HepG2 (cell line): Measurements from ENCODE around the gene AUTS2. TPM values are rescaled to one million over a fixed set of nuclear protein-coding genes. Genes with fewer than 3 reads are reported as not detected.

Experiments
- ATAC-seq: fragments of 200-7000 bp; cut with Tn5 transposase; 3 replicates; pipeline ENCODE4 v1.9.1; 2020; ENCODE audit warnings: mild to moderate bottlenecking, moderate library complexity
- BruUV-seq: library from RNA; stranded (reverse); fragments of 400-500 nt; replicated peaks from 2 replicates; lab custom pipeline; 2021; lab: Mats Ljungman, UMichigan
- CTCF ChIA-PET: fragments of 300-600 bp; formaldehyde crosslinking; extraction: SDS; loops from one replicate; lab custom pipeline; 2021; ENCODE audit warnings: low total read pairs, inconsistent platforms, low intra/inter-chr PET ratio; lab: Yijun Ruan, JAX
- POLR2A ChIA-PET: fragments of 350-600 bp; sonication (Branson Sonifier 250); formaldehyde crosslinking; loops from one replicate; lab custom pipeline; 2020; ENCODE audit warnings: antibody characterized with exemption, inconsistent platforms; lab: Yijun Ruan, JAX
- DNase-seq: peaks from one replicate; pipeline ENCODE4 v3.0.0-alpha.2; 2015; ENCODE audit warnings: low spot score
- FAIRE-seq: peaks from 3 replicates; lab custom pipeline; 2011; peaks lifted over from hg19 to GRCh38; lab: Jason Lieb, UNC
- H2AFZ ChIP-seq: one replicate; pipeline ENCODE4 v1.6.1; 2011; ENCODE audit warnings: low read length, inconsistent platforms
- H3K27ac ChIP-seq: fragments of 300-600 bp; 3 replicates; pipeline ENCODE4 v1.8.0; 2011; ENCODE audit warnings: mixed run types, mild to moderate bottlenecking, mixed read lengths, low read length, inconsistent platforms; ENCODE audit not compliant: insufficient read depth; ENCODE audit errors: extremely low read length
- H3K27me3 ChIP-seq, 2 experiments: fragments of 200-600 bp in 1 of 2; 2 replicates in 1 of 2; 3 replicates in 1 of 2; pipeline versions ENCODE4 v1.6.0 to v1.8.0; 2011; ENCODE audit warnings: low read length in 2 of 2, mild to moderate bottlenecking in 2 of 2, moderate library complexity in 2 of 2, inconsistent platforms in 1 of 2; ENCODE audit not compliant: insufficient read depth in 2 of 2, control insufficient read depth in 1 of 2
- H3K36me3 ChIP-seq, 2 experiments: fragments of 200-600 bp in 1 of 2; replicated peaks in 1 of 2; 2 replicates in 1 of 2; 3 replicates in 1 of 2; pipeline versions ENCODE4 v1.5.1 to v1.8.0; 2011; ENCODE audit warnings: low read length in 2 of 2, inconsistent platforms in 1 of 2; ENCODE audit not compliant: insufficient read depth in 2 of 2, control insufficient read depth in 1 of 2
- H3K4me1 ChIP-seq: 2 replicates; pipeline ENCODE4 v1.5.1; 2012; ENCODE audit warnings: low read length, inconsistent platforms; ENCODE audit not compliant: insufficient read depth
- H3K4me2 ChIP-seq: 2 replicates; pipeline ENCODE4 v1.6.0; 2011; ENCODE audit warnings: low read depth, low read length, inconsistent platforms
- H3K4me3 ChIP-seq, 3 experiments: fragments of 200-600 bp in 1 of 3; sonication (generic), shearing (Covaris generic) in 1 of 3; replicated peaks in 1 of 3; 2 replicates each; pipeline ENCODE4 v1.5.1; 2011 to 2016; ENCODE audit warnings: low read length in 3 of 3, inconsistent platforms in 2 of 3, low read depth in 2 of 3, mild to moderate bottlenecking in 2 of 3, control low read depth in 1 of 3, mixed read lengths in 1 of 3; ENCODE audit not compliant: insufficient read depth in 1 of 3
- H3K79me2 ChIP-seq: one replicate; pipeline ENCODE4 v1.6.1; 2011; ENCODE audit warnings: low read length, inconsistent platforms; ENCODE audit not compliant: insufficient read depth
- H3K9ac ChIP-seq: 2 replicates; pipeline ENCODE4 v1.6.0; 2011; ENCODE audit warnings: mild to moderate bottlenecking, low read depth, low read length, inconsistent platforms; ENCODE audit not compliant: insufficient read depth
- H3K9me3 ChIP-seq: 2 replicates; pipeline ENCODE4 v1.5.1; 2012; ENCODE audit warnings: mild to moderate bottlenecking, low read length
- H4K20me1 ChIP-seq: 2 replicates; pipeline ENCODE4 v1.6.0; 2011; ENCODE audit warnings: inconsistent platforms, mild to moderate bottlenecking, low read length, moderate library complexity; ENCODE audit not compliant: insufficient read depth
- ETV5 ChIP-seq: IDR thresholded peaks from 2 replicates; pipeline ENCODE4 v1.6.1; 2018; ENCODE audit warnings: missing biosample characterization, missing genetic modification reagents, inconsistent platforms, borderline replicate concordance
- GATA4 ChIP-seq: sonication (generic); IDR thresholded peaks from 2 replicates; pipeline ENCODE4 v1.6.1; 2016; ENCODE audit warnings: antibody characterized with exemption, low read depth, borderline replicate concordance
- SETDB1 ChIP-seq: sonication (generic); formaldehyde crosslinking; IDR thresholded peaks from 2 replicates; pipeline ENCODE4 v1.5.1; 2020; ENCODE audit warnings: missing genetic modification reagents, mild to moderate bottlenecking, borderline replicate concordance
- YY1 ChIP-seq: IDR thresholded peaks from 2 replicates; pipeline ENCODE4 v1.6.1; 2011; ENCODE audit warnings: low read length, low read depth, moderate library complexity, mild to moderate bottlenecking; ENCODE audit not compliant: insufficient read depth, insufficient replicate concordance
- ZBED4 ChIP-seq: sonication (generic); formaldehyde crosslinking; IDR thresholded peaks from 2 replicates; pipeline ENCODE4 v1.4.0; 2020; ENCODE audit warnings: missing genetic modification reagents, borderline replicate concordance
- ZEB1 ChIP-seq: IDR thresholded peaks from 2 replicates; pipeline ENCODE4 v1.6.1; 2012; ENCODE audit warnings: mild to moderate bottlenecking, low read depth, inconsistent platforms; ENCODE audit not compliant: insufficient replicate concordance
- ZIK1 ChIP-seq: sonication (generic); formaldehyde crosslinking; IDR thresholded peaks from 2 replicates; pipeline ENCODE4 v1.5.0; 2020; ENCODE audit warnings: mild to moderate bottlenecking, low read depth, missing genetic modification reagents, borderline replicate concordance
- ZNF383 ChIP-seq: sonication (generic); formaldehyde crosslinking; IDR thresholded peaks from 2 replicates; pipeline ENCODE4 v1.4.0; 2020; ENCODE audit warnings: missing genetic modification reagents, mild to moderate bottlenecking, borderline replicate concordance
- ZNF564 ChIP-seq: sonication (generic); formaldehyde crosslinking; IDR thresholded peaks from 2 replicates; pipeline ENCODE4 v1.8.1; 2023; ENCODE audit warnings: mild to moderate bottlenecking, missing genetic modification reagents
- ZSCAN20 ChIP-seq: sonication (generic); formaldehyde crosslinking; IDR thresholded peaks from 2 replicates; pipeline ENCODE4 v1.4.0; 2020; ENCODE audit warnings: missing genetic modification reagents, mild to moderate bottlenecking, borderline replicate concordance
- WGBS: methylation state at CpG from one replicate; pipeline ENCODE4 v1.1.6; 2017; ENCODE audit warnings: low lambda C conversion rate; 5-methylcytosine and 5-hydroxymethylcytosine counted together
- in situ Hi-C: cut with HindIII; loops from 2 replicates; pipeline ENCODE4 v1.10.0; 2017; ENCODE audit warnings: low pct_unique_long_range_greater_than_20kb; ENCODE audit not compliant: extremely low pct_ligation_motif_present
- intact Hi-C: fragments of 100-400 bp; cut with micrococcal nuclease; formaldehyde crosslinking; loops from one replicate; pipeline ENCODE4 v1.10.0; 2022; ENCODE audit not compliant: unreplicated experiment
- polyA plus RNA-seq, 8 experiments: library from polyadenylated mRNA; depleted of rRNA in 3 of 8; stranded (reverse) in 7 of 8; unstranded in 1 of 8; fragments of >200 nt; fragmentation: Illumina TruSeq in 4 of 8; extraction: Trizol in 4 of 8; gene quantifications; 2 replicates each; pipeline versions ENCODE4 v1.2.1 to v1.2.3, GENCODE V29; 2011 to 2016; ENCODE audit warnings: low read depth in 4 of 8, missing spikeins in 1 of 8, mixed read lengths in 1 of 8; ENCODE audit not compliant: insufficient read depth in 1 of 8
- total RNA-seq, 5 experiments: library from RNA; depleted of rRNA; stranded (reverse); fragments of >200 nt; fragmentation: Illumina TruSeq; extraction: Trizol; gene quantifications; 2 replicates each; pipeline ENCODE4 v1.2.3, GENCODE V29; 2016; ENCODE audit warnings: low read depth in 1 of 5
- TF ChIP-seq, protein P1 (sequence below): IDR thresholded peaks from 2 replicates; pipeline ENCODE4 v1.6.1; 2016
- TF ChIP-seq, protein P2 (sequence below): sonication (generic); formaldehyde crosslinking; IDR thresholded peaks from 2 replicates; pipeline ENCODE4 v1.8.0; 2022; ENCODE audit warnings: missing genetic modification reagents, mild to moderate bottlenecking, borderline replicate concordance
- TF ChIP-seq, protein P3 (sequence below): sonication (generic); formaldehyde crosslinking; IDR thresholded peaks from 2 replicates; pipeline ENCODE4 v1.4.0; 2020; ENCODE audit warnings: missing genetic modification reagents
- TF ChIP-seq, protein P4 (sequence below): sonication (generic); formaldehyde crosslinking; IDR thresholded peaks from 2 replicates; pipeline ENCODE4 v1.4.0; 2020; ENCODE audit warnings: mild to moderate bottlenecking, missing genetic modification reagents

Gene AUTS2
- total and polyA plus RNA-seq, 2 of the 13 experiments (the other 11 are each of a cell fraction or from before 2014, with no cell fraction given): 0.38 TPM; not detected in 1

GRCh38 chr7:70432567-70433001 is 834.3 kb downstream of the AUTS2 start:
- Histone ChIP-seq H3K27ac (no peak overlapping the region), H3K79me2 (no peaks in the 10 kb centered on the region), H3K4me2 (no peak overlapping the region), H3K9ac (no peak overlapping the region), H3K9me3 (no peaks in the 10 kb centered on the region), H2AFZ (no peak overlapping the region), H4K20me1 (no peaks in the 10 kb centered on the region), H3K36me3 (no peaks in the 10 kb centered on the region), H3K27me3 (0 out of 5 replicates have a peak, but pooled peaks cover 0 to 1% of the 10 kb centered on the region in 2 experiments), H3K4me3 (no peak overlapping the region), H3K4me1 (no peaks in the 10 kb centered on the region)
- ATAC-seq: no peak
- intact Hi-C loops (no loop called here), in situ Hi-C loops (no loop called here)
- FAIRE-seq: no peak
- BruUV-seq: no TSS peak
- DNase-seq: no peak
- ChIA-PET CTCF (no interaction called here), POLR2A (no interaction called here)
- WGBS: 40% methylated on average over 7 of the region's 12 CpGs
- TF ChIP-seq YY1 (no peak), SETDB1 (CRISPR knock-in tag) (no peak), ZSCAN20 (CRISPR knock-in tag) (no peak), ETV5 (no peak), ZBED4 (CRISPR knock-in tag) (no peak), ZIK1 (CRISPR knock-in tag) (no peak), ZNF383 (CRISPR knock-in tag) (no peak), GATA4 (no peak), ZNF564 (CRISPR knock-in tag) (no peak), ZEB1 (no peak)
- TF ChIP-seq, protein P1, sequence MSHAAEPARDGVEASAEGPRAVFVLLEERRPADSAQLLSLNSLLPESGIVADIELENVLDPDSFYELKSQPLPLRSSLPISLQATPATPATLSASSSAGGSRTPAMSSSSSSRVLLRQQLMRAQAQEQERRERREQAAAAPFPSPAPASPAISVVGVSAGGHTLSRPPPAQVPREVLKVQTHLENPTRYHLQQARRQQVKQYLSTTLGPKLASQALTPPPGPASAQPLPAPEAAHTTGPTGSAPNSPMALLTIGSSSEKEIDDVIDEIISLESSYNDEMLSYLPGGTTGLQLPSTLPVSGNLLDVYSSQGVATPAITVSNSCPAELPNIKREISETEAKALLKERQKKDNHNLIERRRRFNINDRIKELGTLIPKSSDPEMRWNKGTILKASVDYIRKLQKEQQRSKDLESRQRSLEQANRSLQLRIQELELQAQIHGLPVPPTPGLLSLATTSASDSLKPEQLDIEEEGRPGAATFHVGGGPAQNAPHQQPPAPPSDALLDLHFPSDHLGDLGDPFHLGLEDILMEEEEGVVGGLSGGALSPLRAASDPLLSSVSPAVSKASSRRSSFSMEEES (CRISPR knock-in tag): no peak
- TF ChIP-seq, protein P2, sequence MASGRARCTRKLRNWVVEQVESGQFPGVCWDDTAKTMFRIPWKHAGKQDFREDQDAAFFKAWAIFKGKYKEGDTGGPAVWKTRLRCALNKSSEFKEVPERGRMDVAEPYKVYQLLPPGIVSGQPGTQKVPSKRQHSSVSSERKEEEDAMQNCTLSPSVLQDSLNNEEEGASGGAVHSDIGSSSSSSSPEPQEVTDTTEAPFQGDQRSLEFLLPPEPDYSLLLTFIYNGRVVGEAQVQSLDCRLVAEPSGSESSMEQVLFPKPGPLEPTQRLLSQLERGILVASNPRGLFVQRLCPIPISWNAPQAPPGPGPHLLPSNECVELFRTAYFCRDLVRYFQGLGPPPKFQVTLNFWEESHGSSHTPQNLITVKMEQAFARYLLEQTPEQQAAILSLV (CRISPR knock-in tag): no peak
- TF ChIP-seq, protein P3, sequence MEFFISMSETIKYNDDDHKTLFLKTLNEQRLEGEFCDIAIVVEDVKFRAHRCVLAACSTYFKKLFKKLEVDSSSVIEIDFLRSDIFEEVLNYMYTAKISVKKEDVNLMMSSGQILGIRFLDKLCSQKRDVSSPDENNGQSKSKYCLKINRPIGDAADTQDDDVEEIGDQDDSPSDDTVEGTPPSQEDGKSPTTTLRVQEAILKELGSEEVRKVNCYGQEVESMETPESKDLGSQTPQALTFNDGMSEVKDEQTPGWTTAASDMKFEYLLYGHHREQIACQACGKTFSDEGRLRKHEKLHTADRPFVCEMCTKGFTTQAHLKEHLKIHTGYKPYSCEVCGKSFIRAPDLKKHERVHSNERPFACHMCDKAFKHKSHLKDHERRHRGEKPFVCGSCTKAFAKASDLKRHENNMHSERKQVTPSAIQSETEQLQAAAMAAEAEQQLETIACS (CRISPR knock-in tag): no peak
- TF ChIP-seq, protein P4, sequence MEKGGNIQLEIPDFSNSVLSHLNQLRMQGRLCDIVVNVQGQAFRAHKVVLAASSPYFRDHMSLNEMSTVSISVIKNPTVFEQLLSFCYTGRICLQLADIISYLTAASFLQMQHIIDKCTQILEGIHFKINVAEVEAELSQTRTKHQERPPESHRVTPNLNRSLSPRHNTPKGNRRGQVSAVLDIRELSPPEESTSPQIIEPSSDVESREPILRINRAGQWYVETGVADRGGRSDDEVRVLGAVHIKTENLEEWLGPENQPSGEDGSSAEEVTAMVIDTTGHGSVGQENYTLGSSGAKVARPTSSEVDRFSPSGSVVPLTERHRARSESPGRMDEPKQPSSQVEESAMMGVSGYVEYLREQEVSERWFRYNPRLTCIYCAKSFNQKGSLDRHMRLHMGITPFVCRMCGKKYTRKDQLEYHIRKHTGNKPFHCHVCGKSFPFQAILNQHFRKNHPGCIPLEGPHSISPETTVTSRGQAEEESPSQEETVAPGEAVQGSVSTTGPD (CRISPR knock-in tag): no peak
